GM18526 (cell line): ENCODE results near the gene PKP3.

Source experiments
- POLR2A ChIP-seq: IDR thresholded peaks from 3 replicates; pipeline ENCODE4 v1.6.1; 2011; ENCODE audit not compliant: insufficient read length; ENCODE audit errors: extremely low read depth

The PKP3 gene

GRCh38 chr11:360326-361280, 33.4 kb upstream of the PKP3 start:
- no peak for TF ChIP-seq POLR2A

GRCh38 chr11:362642-363442, 31.2 kb upstream of the PKP3 start:
- TF ChIP-seq POLR2A, result no peak

DNA sequence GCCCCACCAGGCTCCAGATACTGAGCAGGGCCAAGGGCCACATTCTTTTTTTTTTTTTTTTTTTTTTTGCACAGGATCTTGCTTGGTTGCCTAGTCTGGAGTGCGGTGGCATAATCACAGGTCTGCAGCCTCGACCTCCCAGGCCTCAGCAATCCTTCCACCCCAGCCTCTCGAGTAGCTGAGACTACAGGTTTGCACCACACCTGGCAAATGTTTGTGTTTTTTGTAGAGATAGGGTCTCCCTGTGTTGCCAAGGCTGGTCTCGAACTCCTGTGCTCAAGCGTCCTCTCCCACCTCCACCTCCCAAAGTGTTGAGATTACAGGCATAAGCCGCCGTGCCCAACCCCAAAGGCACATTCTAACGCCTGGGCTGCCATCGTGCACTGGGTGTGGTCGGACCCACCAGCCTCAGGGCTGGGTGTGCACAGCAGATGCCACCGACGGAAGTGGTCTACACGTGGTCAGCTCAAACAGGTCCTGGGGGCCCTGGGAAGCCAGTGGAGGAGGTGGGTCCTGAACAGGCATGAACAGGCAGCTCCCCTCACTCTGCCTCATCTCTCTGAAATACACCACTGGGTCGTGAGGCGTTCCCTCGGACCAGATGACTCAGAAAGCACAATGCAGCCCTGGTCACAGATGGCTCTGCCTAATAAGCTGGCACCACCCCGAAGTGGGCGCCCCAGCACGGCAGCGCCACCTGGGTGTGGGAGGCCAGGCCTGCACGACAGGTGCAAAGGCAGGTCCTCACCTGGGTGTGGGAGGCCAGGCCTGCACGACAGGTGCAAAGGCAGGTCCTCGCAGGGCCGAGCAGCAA, 29.9 kb upstream of the PKP3 start:
- no peak for TF ChIP-seq POLR2A

- no peak for TF ChIP-seq POLR2A
Measured at GRCh38 chr11:364991-365725, 28.9 kb upstream of the PKP3 start.

- TF ChIP-seq POLR2A, result no peak
Measured at GRCh38 chr11:365831-366230, 28.2 kb upstream of the PKP3 start.

- no peak for TF ChIP-seq POLR2A
Measured at GRCh38 chr11:367956-368413, 26.0 kb upstream of the PKP3 start.

- TF ChIP-seq POLR2A, result no peak
Measured at GRCh38 chr11:368414-369335, 25.3 kb upstream of the PKP3 start.

DNA sequence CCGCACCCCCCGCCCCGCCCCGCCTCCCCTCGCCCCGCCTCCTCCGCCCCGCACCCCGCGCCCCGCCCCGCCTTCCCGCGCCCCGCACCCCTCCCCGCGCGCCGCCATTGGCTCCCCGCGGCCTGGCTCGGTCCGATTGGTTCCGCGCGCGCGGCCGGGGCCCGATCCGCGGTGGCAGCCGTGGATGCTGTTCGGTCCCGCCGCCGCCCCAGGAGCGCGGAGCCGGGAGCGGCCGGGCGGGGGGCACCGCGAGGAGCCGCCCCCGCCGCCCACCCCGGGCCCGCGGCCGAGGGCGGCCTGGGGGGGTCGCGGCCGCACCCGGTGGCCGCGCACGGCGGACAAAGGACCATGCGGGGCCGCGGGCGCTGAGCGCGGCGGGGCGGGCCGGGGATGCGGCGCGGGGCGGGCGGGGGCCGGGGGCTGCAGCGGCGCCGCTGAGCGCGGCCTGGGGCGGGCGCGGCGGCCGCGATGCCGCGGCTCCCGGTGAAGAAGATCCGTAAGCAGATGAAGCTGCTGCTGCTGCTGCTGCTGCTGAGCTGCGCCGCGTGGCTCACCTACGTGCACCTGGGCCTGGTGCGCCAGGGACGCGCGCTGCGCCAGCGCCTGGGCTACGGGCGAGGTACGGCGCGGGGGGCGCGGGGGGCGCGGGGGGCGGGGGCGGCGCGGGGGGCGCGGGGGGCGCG, 24.5 kb upstream of the PKP3 start, which contains the start of gene B4GALNT4:
B4GALNT4 (plus strand) TSS at position 164 of the 683 bp plus-strand sequence; CDS start at position 469, 305 bp downstream.
- no peak for TF ChIP-seq POLR2A

DNA sequence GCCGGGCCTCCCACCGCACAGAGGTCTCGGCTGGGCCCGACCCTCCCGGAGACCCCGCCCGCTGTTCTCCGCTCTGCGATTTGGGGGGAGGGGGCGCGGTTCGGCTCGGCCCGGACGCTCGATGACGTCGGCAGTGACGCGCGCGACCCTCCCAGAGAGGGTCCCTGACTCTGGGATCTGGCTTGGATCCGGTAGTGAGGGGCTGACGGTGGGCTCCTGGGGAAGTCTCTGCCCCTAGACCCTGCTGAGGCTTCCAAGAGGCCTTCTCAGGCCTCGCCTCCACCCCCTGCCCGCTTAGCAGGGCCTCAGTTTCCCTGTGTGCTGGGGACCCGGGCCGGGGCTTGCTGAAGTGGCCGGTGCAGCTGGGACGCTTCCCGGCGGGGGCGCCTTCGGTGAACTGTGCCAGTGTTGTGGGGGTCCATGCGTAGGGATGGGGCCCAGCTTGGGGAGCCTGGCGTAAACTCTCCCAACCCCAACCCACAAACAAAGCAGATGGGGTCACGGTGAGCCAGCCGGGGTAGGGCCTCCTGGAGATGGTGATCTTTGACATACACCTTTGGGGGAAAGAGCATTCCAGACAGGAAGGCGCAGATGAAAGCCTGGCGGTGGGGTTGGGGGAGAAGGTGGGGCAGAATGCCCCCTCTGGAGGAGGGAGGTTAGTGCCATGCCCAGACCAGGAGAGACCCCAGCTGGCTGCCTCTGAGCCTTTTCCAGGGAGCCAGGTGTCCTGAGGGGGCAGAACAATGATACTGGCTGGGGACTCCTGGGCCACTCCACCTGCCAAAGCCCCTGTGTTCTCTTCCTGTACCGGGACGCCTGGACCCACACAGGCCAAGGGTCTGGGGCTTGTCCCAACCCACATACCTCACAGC, 23.7 kb upstream of the PKP3 start:
- TF ChIP-seq POLR2A, result no peak

- no peak for TF ChIP-seq POLR2A
Measured at GRCh38 chr11:371051-371450, 23.0 kb upstream of the PKP3 start.

GRCh38 chr11:371716-372590, 22.1 kb upstream of the PKP3 start:
- no peak for TF ChIP-seq POLR2A
